Uterus (tissue), 4 donors: ENCODE measurements around the gene TSTD2. TPM values are rescaled to one million over a fixed set of nuclear protein-coding genes. Genes with fewer than 3 reads are reported as not detected.
A peak's percentile ranks its signal among the peaks of the same experiment; 100 is the strongest.

Source experiments
- DNase-seq, 2 donors: peaks; one replicate each; pipeline ENCODE4 v3.0.0-alpha.2; 2019 to 2020
- H3K27ac ChIP-seq, 2 donors: fragments of 200-600 bp; sonication (generic); 1 replicate in 1 of 2; 2 replicates in 1 of 2; pipeline ENCODE4 v1.5.1; 2016 to 2018
- H3K27me3 ChIP-seq, 2 donors: fragments of 200-600 bp; sonication (generic); one replicate each; pipeline ENCODE4 v1.5.1; 2018 to 2019; ENCODE audit warnings: control low read depth in 1 of 2
- H3K36me3 ChIP-seq, 2 donors: fragments of 200-600 bp; sonication (generic); one replicate each; pipeline ENCODE4 v1.5.1; 2019; ENCODE audit warnings: control low read depth in 1 of 2
- H3K4me1 ChIP-seq, 2 donors: fragments of 200-600 bp; sonication (generic); one replicate each; pipeline ENCODE4 v1.5.1; 2018 to 2019; ENCODE audit warnings: control low read depth in 1 of 2
- H3K4me3 ChIP-seq, 2 donors: fragments of 200-600 bp; sonication (generic); 1 replicate in 1 of 2; 2 replicates in 1 of 2; pipeline ENCODE4 v1.5.1; 2018 to 2019; ENCODE audit warnings: mild to moderate bottlenecking in 1 of 2
- H3K9me3 ChIP-seq, 2 donors: fragments of 200-600 bp; sonication (generic); one replicate each; pipeline ENCODE4 v1.5.1; 2019; ENCODE audit warnings: control low read depth in 1 of 2
- CTCF ChIP-seq, 4 experiments: fragments of 200-600 bp in 2 of 4; fragments of 450-650 bp in 2 of 4; sonication (generic) in 2 of 4; IDR thresholded peaks; one replicate each; pipeline ENCODE4 v1.5.1; 2016 to 2019; ENCODE audit warnings: antibody characterized with exemption in 4 of 4, mild to moderate bottlenecking in 2 of 4, moderate library complexity in 1 of 4
- POLR2A ChIP-seq, 2 donors: fragments of 450-650 bp; IDR thresholded peaks; one replicate each; pipeline ENCODE4 v1.6.1; 2016; ENCODE audit warnings: antibody characterized with exemption in 2 of 2, mild to moderate bottlenecking in 1 of 2, moderate library complexity in 1 of 2
- intact Hi-C: fragments of 100-400 bp; cut with DNase I; formaldehyde crosslinking; loops from one replicate; pipeline ENCODE4 v1.15.1; 2023; ENCODE audit warnings: low total_unique reads
- total RNA-seq, 4 donors: library from RNA; depleted of rRNA in 3 of 4; stranded (reverse); fragments of >200 nt in 3 of 4; gene quantifications; one replicate each; pipeline versions ENCODE4 v1.1.0 to v1.2.4, GENCODE V29; 2014 to 2023
- donor health status: DM: yes; HTN: yes; CAD: no.

TSTD2 gene
- total RNA-seq, 4 donors from 2014 or later: 9.0 to 35.8 (median 28.2) TPM

DNA sequence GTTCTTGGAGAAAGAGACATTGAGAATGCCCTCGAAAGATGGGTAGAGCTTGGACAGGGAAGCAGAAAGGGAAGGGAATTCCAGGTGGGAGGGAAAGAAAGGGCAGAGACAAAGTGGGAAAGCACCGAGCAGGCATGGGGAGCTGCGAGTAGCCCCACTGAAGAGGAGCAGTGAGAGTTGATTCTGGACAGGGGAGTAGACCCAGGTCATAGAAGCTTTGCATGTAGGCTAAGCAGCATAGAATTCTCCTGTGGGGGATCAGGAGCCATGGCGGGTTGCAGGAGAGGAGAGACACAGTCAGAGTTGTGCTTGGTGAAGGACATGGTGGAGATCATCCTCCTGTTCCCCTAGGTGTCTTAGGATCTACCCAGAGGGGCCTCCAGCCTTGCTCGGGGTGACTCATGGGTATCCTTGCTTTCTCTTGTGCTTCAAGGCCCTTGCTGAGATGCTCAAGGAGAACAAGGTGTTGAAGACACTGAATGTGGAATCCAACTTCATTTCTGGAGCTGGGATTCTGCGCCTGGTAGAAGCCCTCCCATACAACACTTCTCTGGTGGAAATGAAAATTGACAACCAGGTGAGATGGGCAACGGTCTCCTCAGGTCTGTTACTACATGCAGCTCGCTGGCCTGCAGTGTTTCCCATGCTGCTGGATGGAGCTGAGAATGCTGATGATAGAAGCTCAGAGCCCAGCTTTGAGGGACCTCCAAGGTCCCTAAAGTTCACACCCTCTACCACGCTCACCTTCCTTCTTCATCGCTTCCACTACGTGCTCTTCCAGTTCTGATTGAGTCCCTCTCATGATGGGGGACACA, 64.5 kb downstream of the TSTD2 start:
- DNase-seq: peak in 1 of 2 donors; percentile 13
- intact Hi-C loops: no loop called here
- Histone ChIP-seq H3K4me1 (peaks cover 8 to 11% of the 10 kb centered on the region in 2 donors), H3K9me3 (no peaks in the 10 kb centered on the region), H3K36me3 (no peaks in the 10 kb centered on the region), H3K4me3 (no peak overlapping the region), H3K27me3 (no peaks in the 10 kb centered on the region), H3K27ac (peak overlapping the region; percentile 25 to 92)
- TF ChIP-seq POLR2A (IDR thresholded peaks at IDR 0.05) (no peak), CTCF (IDR thresholded peaks at IDR 0.05) (no peak)

GRCh38 chr9:97567894-97568202, 65.3 kb downstream of the TSTD2 start:
- Histone ChIP-seq H3K4me1 (peaks cover 8 to 18% of the 10 kb centered on the region in 2 donors), H3K27me3 (no peaks in the 10 kb centered on the region), H3K9me3 (no peaks in the 10 kb centered on the region), H3K4me3 (no peak overlapping the region), H3K36me3 (no peaks in the 10 kb centered on the region), H3K27ac (peak overlapping the region; percentile 1 to 57)
- intact Hi-C loops: no loop called here
- TF ChIP-seq CTCF (IDR thresholded peaks at IDR 0.05) (no peak), POLR2A (IDR thresholded peaks at IDR 0.05) (no peak)
- no peak for DNase-seq

DNA sequence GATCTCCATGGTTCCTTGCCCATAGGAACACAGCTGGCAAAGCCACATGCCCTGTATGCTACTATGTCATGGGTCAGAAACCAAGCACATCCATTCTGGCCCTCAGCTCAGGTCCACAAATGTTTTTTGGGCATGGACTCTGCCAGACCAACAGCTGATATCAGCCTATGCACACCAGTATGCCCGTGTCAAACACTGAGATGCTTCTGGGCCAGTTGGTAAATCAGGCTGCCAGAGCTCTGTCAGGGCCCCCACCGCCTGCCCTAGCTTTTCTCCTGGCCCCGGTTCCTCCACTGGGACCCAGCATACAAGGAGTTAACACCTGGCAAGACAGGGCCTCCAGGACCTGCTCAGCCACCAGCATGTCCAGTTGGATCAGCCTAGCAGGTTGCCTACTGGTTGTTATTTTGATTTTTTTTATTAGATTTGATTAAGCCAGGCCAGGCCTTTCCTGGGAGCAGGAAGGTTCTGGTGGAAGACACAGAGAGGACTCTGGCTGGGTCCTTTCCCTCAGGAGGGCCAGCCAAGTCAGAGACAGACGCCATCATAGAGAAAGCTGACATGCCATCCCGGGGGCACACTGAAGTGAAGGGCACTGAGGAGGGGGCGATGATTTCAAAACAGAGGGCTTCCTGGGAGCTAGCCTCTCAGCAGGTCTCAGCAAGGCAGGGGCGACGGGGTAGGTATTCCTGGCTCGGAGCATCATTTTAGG, 65.8 kb downstream of the TSTD2 start:
- no peak overlapping the region for H3K4me3 ChIP-seq
- H3K9me3 ChIP-seq: no peaks in the 10 kb centered on the region
- TF ChIP-seq POLR2A (IDR thresholded peaks at IDR 0.05) (no peak), CTCF (IDR thresholded peaks at IDR 0.05) (no peak)
- intact Hi-C loops: no loop called here
- peak in 1 of 2 donors; percentile 20 for DNase-seq
- no peaks in the 10 kb centered on the region for H3K36me3 ChIP-seq
- peaks cover 8 to 18% of the 10 kb centered on the region in 2 donors for H3K4me1 ChIP-seq
- no peaks in the 10 kb centered on the region for H3K27me3 ChIP-seq
- H3K27ac ChIP-seq: peak overlapping the region; percentile 1 to 57

DNA sequence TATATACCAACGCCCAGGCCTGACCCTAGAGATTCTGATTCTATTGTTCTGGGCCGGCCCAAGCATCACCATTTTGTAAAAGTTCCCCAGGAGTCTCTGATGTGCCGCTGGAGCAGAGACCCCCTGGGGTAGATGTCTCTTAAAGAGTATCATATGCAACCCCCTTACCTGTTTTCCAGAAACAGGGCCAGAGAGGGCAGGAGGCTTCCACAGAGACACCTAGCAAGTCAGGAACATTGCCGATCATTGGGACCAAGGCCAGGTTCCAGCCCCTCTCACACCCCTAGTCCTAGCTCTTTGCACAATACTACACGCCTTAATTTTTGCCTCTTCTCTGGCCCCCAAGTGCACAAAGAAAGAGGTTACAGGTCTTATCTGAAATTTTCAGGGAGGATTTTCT, 67.9 kb downstream of the TSTD2 start:
- Histone ChIP-seq H3K27me3 (no peaks in the 10 kb centered on the region), H3K4me1 (peaks cover 8 to 9% of the 10 kb centered on the region in 2 donors), H3K27ac (peak overlapping the region; percentile 72 to 98), H3K4me3 (no peak overlapping the region), H3K9me3 (no peaks in the 10 kb centered on the region), H3K36me3 (no peaks in the 10 kb centered on the region)
- TF ChIP-seq POLR2A (IDR thresholded peaks at IDR 0.05) (no peak), CTCF (IDR thresholded peaks at IDR 0.05) (no peak)
- peak in 1 of 2 donors; percentile 19 for DNase-seq
- intact Hi-C loops: no loop called here
